ENCODE data around the gene FAM20C. TPM values are rescaled to one million over a fixed set of nuclear protein-coding genes. Genes with fewer than 3 reads are reported as not detected.

Gene FAM20C
- total RNA-seq, 1 donor from 2014 or later, result 10.0 TPM

- FAIRE-seq (no peak), DNase-seq (ENCODE audit: low read depth) (no peak)
- Histone ChIP-seq H3K27me3 (ENCODE audit: insufficient read depth, low read length) (no peaks in the 10 kb centered on the region), H4K20me1 (ENCODE audit: insufficient read depth, low read length) (peaks cover 92% of the 10 kb centered on the region), H3K36me3 (ENCODE audit: insufficient read depth, low read length) (peaks cover 10% of the 10 kb centered on the region), H3K4me3 (ENCODE audit: insufficient read depth, low read depth, low read length) (no peak overlapping the region), H3K4me2 (ENCODE audit: low read length) (no peak overlapping the region), H3K79me2 (ENCODE audit: insufficient read depth, low read length) (peaks cover 38% of the 10 kb centered on the region), H2AFZ (ENCODE audit: low read depth, low read length) (no peak overlapping the region), H3K27ac (ENCODE audit: low read depth, low read length) (no peak overlapping the region), H3K9me3 (ENCODE audit: insufficient read depth, low read depth, low read length) (peaks cover 8% of the 10 kb centered on the region), H3K9ac (ENCODE audit: low read length) (no peak overlapping the region), H3K4me1 (ENCODE audit: insufficient read depth, low read length) (no peaks in the 10 kb centered on the region)
- H3K27me3 Mint-ChIP-seq (ENCODE audit: low read depth, unreplicated experiment), result peaks cover 3% of the 10 kb centered on the region
- peaks cover 11% of the 10 kb centered on the region for H3K36me3 Mint-ChIP-seq (ENCODE audit: low read depth, unreplicated experiment)
- H3K4me3 Mint-ChIP-seq (ENCODE audit: unreplicated experiment), result no peak overlapping the region
- no peaks in the 10 kb centered on the region for H3K9me3 Mint-ChIP-seq (ENCODE audit: unreplicated experiment)
- no peak overlapping the region for H3K27ac Mint-ChIP-seq (ENCODE audit: unreplicated experiment)
- TF ChIP-seq CTCF (IDR thresholded peaks at IDR 0.05; ENCODE audit: insufficient read depth, low read depth, low read length) (no peak), EZH2 (IDR thresholded peaks at IDR 0.05; ENCODE audit: insufficient read depth, low read length) (no peak)
- peaks cover 4% of the 10 kb centered on the region for H3K4me1 Mint-ChIP-seq (ENCODE audit: low read depth, unreplicated experiment)
Observed at GRCh38 chr7:208130-208673, 15.8 kb downstream of the FAM20C start.

GRCh38 chr7:208816-209215 is 16.4 kb downstream of the FAM20C start:
- Histone ChIP-seq H2AFZ (ENCODE audit: low read depth, low read length) (no peak overlapping the region), H4K20me1 (ENCODE audit: insufficient read depth, low read length) (peaks cover 92% of the 10 kb centered on the region), H3K27me3 (ENCODE audit: insufficient read depth, low read length) (no peaks in the 10 kb centered on the region), H3K4me2 (ENCODE audit: low read length) (no peak overlapping the region), H3K27ac (ENCODE audit: low read depth, low read length) (no peak overlapping the region), H3K79me2 (ENCODE audit: insufficient read depth, low read length) (peaks cover 44% of the 10 kb centered on the region), H3K9ac (ENCODE audit: low read length) (no peak overlapping the region), H3K9me3 (ENCODE audit: insufficient read depth, low read depth, low read length) (peaks cover 8% of the 10 kb centered on the region), H3K4me1 (ENCODE audit: insufficient read depth, low read length) (peaks cover 3% of the 10 kb centered on the region), H3K36me3 (ENCODE audit: insufficient read depth, low read length) (peaks cover 10% of the 10 kb centered on the region), H3K4me3 (ENCODE audit: insufficient read depth, low read depth, low read length) (no peak overlapping the region)
- Mint-ChIP-seq H3K27ac (ENCODE audit: unreplicated experiment) (no peak overlapping the region), H3K27me3 (ENCODE audit: low read depth, unreplicated experiment) (no peaks in the 10 kb centered on the region), H3K9me3 (ENCODE audit: unreplicated experiment) (no peaks in the 10 kb centered on the region), H3K36me3 (ENCODE audit: low read depth, unreplicated experiment) (peaks cover 10% of the 10 kb centered on the region), H3K4me1 (ENCODE audit: low read depth, unreplicated experiment) (peaks cover 4% of the 10 kb centered on the region), H3K4me3 (ENCODE audit: unreplicated experiment) (no peak overlapping the region)
- DNase-seq (ENCODE audit: low read depth) (no peak), FAIRE-seq (no peak)
- no peak for TF ChIP-seq CTCF (IDR thresholded peaks at IDR 0.05; ENCODE audit: insufficient read depth, low read depth, low read length)
- no peak for TF ChIP-seq EZH2 (IDR thresholded peaks at IDR 0.05; ENCODE audit: insufficient read depth, low read length)

GRCh38 chr7:209416-209815 is 17.0 kb downstream of the FAM20C start:
- peaks cover 49% of the 10 kb centered on the region for H3K79me2 ChIP-seq (ENCODE audit: insufficient read depth, low read length)
- peaks cover 6% of the 10 kb centered on the region for H3K4me1 Mint-ChIP-seq (ENCODE audit: low read depth, unreplicated experiment)
- H3K4me3 Mint-ChIP-seq (ENCODE audit: unreplicated experiment), result no peak overlapping the region
- no peak overlapping the region for H2AFZ ChIP-seq (ENCODE audit: low read depth, low read length)
- no peaks in the 10 kb centered on the region for H3K27me3 ChIP-seq (ENCODE audit: insufficient read depth, low read length)
- H3K4me2 ChIP-seq (ENCODE audit: low read length), result no peak overlapping the region
- H3K9ac ChIP-seq (ENCODE audit: low read length), result no peak overlapping the region
- H3K27ac Mint-ChIP-seq (ENCODE audit: unreplicated experiment), result no peak overlapping the region
- H3K4me3 ChIP-seq (ENCODE audit: insufficient read depth, low read depth, low read length), result no peak overlapping the region
- peaks cover 9% of the 10 kb centered on the region for H3K36me3 ChIP-seq (ENCODE audit: insufficient read depth, low read length)
- FAIRE-seq (no peak), DNase-seq (ENCODE audit: low read depth) (no peak)
- TF ChIP-seq CTCF (IDR thresholded peaks at IDR 0.05; ENCODE audit: insufficient read depth, low read depth, low read length) (no peak), EZH2 (IDR thresholded peaks at IDR 0.05; ENCODE audit: insufficient read depth, low read length) (no peak)
- H3K4me1 ChIP-seq (ENCODE audit: insufficient read depth, low read length), result peaks cover 6% of the 10 kb centered on the region
- peaks cover 4% of the 10 kb centered on the region for H3K36me3 Mint-ChIP-seq (ENCODE audit: low read depth, unreplicated experiment)
- H3K27me3 Mint-ChIP-seq (ENCODE audit: low read depth, unreplicated experiment), result no peaks in the 10 kb centered on the region
- H4K20me1 ChIP-seq (ENCODE audit: insufficient read depth, low read length), result peaks cover 91% of the 10 kb centered on the region
- H3K27ac ChIP-seq (ENCODE audit: low read depth, low read length), result peak overlapping the region; percentile 19
- peaks cover 8% of the 10 kb centered on the region for H3K9me3 ChIP-seq (ENCODE audit: insufficient read depth, low read depth, low read length)
- no peaks in the 10 kb centered on the region for H3K9me3 Mint-ChIP-seq (ENCODE audit: unreplicated experiment)

All from astrocyte (in vitro differentiated cells and primary cell).